Measurements from ENCODE around the gene MSMP. TPM values are rescaled to one million over a fixed set of nuclear protein-coding genes. Genes with fewer than 3 reads are reported as not detected.
A peak's percentile ranks its signal among the peaks of the same experiment; 100 is the strongest.

The MSMP gene
- total RNA-seq, 4 donors from 2014 or later = not detected

GRCh38 chr9:35717132-35717870 lies 36.8 kb downstream of the MSMP start:
- intact Hi-C loops (cut with DNase I; ENCODE audit: low total_unique reads) (no loop called here), in situ Hi-C loops (cut with MboI; ENCODE audit: low sequenced_read_pairs in 4 of 4) (no loop called here)
- TF ChIP-seq CTCF (IDR thresholded peaks at IDR 0.05 in 4 of 5, conservative IDR thresholded peaks at IDR 0.05 in 1 of 5) (no peak), POLR2A (IDR thresholded peaks at IDR 0.05) (no peak)
- no peak for DNase-seq
- H3K27ac ChIP-seq = no peak overlapping the region
- H3K4me1 ChIP-seq = no peaks in the 10 kb centered on the region
- H3K36me3 ChIP-seq = peaks cover 11 to 100% of the 10 kb centered on the region in 2 donors
- H3K4me3 ChIP-seq = no peak overlapping the region
- no peaks in the 10 kb centered on the region for H3K27me3 ChIP-seq
- ATAC-seq = no peak
- H3K9me3 ChIP-seq = no peaks in the 10 kb centered on the region

GRCh38 chr9:35716230-35716629 lies 37.8 kb downstream of the MSMP start:
- peak; percentile 53 to 75 for ATAC-seq
- Histone ChIP-seq H3K36me3 (peaks cover 8 to 100% of the 10 kb centered on the region in 2 donors), H3K9me3 (no peaks in the 10 kb centered on the region), H3K4me3 (no peak overlapping the region), H3K27me3 (no peaks in the 10 kb centered on the region), H3K4me1 (no peaks in the 10 kb centered on the region), H3K27ac (no peak overlapping the region)
- in situ Hi-C loops (cut with MboI; ENCODE audit: low sequenced_read_pairs in 4 of 4) (no loop called here), intact Hi-C loops (cut with DNase I; ENCODE audit: low total_unique reads) (no loop called here)
- no peak for TF ChIP-seq CTCF (IDR thresholded peaks at IDR 0.05 in 4 of 5, conservative IDR thresholded peaks at IDR 0.05 in 1 of 5)
- no peak for TF ChIP-seq POLR2A (IDR thresholded peaks at IDR 0.05)
- no peak for DNase-seq

- Histone ChIP-seq H3K4me3 (no peak overlapping the region), H3K9me3 (no peaks in the 10 kb centered on the region), H3K27ac (peak overlapping the region in 1 of 4 donors; percentile 18), H3K4me1 (no peaks in the 10 kb centered on the region), H3K27me3 (no peaks in the 10 kb centered on the region), H3K36me3 (peaks cover 4 to 96% of the 10 kb centered on the region in 2 donors)
- DNase-seq (no peak), ATAC-seq (no peak)
- in situ Hi-C loops (cut with MboI; ENCODE audit: low sequenced_read_pairs in 4 of 4) (no loop called here), intact Hi-C loops (cut with DNase I; ENCODE audit: low total_unique reads) (no loop called here)
- TF ChIP-seq CTCF (IDR thresholded peaks at IDR 0.05 in 4 of 5, conservative IDR thresholded peaks at IDR 0.05 in 1 of 5) (no peak), POLR2A (IDR thresholded peaks at IDR 0.05) (no peak)
Measured at GRCh38 chr9:35714579-35715252, 39.4 kb downstream of the MSMP start.

GRCh38 chr9:35714123-35714522 lies 40.0 kb downstream of the MSMP start:
- intact Hi-C loops (cut with DNase I; ENCODE audit: low total_unique reads) (no loop called here), in situ Hi-C loops (cut with MboI; ENCODE audit: low sequenced_read_pairs in 4 of 4) (no loop called here)
- ATAC-seq (no peak), DNase-seq (no peak)
- Histone ChIP-seq H3K36me3 (peaks cover 4 to 95% of the 10 kb centered on the region in 2 donors), H3K4me1 (no peaks in the 10 kb centered on the region), H3K27me3 (no peaks in the 10 kb centered on the region), H3K4me3 (no peak overlapping the region), H3K27ac (no peak overlapping the region), H3K9me3 (no peaks in the 10 kb centered on the region)
- TF ChIP-seq CTCF (IDR thresholded peaks at IDR 0.05 in 4 of 5, conservative IDR thresholded peaks at IDR 0.05 in 1 of 5) = no peak
- no peak for TF ChIP-seq POLR2A (IDR thresholded peaks at IDR 0.05)

Measured in gastrocnemius medialis (tissue), 4 donors.